ENCODE results near the gene TMTC2. TPM values are rescaled to one million over a fixed set of nuclear protein-coding genes. Genes with fewer than 3 reads are reported as not detected.

The TMTC2 gene
- total RNA-seq, 4 donors from 2014 or later, result 11.5 to 44.1 (median 16.0) TPM

GRCh38 chr12:82858534-82858917, 171.8 kb downstream of the TMTC2 start:
- no peaks in the 10 kb centered on the region for H3K4me1 ChIP-seq
- DNase-seq, result no peak
- no peak overlapping the region for H3K4me3 ChIP-seq
- no peaks in the 10 kb centered on the region for H3K36me3 ChIP-seq
- H3K9me3 ChIP-seq, result no peaks in the 10 kb centered on the region
- TF ChIP-seq, protein P1, sequence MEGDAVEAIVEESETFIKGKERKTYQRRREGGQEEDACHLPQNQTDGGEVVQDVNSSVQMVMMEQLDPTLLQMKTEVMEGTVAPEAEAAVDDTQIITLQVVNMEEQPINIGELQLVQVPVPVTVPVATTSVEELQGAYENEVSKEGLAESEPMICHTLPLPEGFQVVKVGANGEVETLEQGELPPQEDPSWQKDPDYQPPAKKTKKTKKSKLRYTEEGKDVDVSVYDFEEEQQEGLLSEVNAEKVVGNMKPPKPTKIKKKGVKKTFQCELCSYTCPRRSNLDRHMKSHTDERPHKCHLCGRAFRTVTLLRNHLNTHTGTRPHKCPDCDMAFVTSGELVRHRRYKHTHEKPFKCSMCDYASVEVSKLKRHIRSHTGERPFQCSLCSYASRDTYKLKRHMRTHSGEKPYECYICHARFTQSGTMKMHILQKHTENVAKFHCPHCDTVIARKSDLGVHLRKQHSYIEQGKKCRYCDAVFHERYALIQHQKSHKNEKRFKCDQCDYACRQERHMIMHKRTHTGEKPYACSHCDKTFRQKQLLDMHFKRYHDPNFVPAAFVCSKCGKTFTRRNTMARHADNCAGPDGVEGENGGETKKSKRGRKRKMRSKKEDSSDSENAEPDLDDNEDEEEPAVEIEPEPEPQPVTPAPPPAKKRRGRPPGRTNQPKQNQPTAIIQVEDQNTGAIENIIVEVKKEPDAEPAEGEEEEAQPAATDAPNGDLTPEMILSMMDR (IDR thresholded peaks at IDR 0.05), result no peak
- TF ChIP-seq POLR2A (IDR thresholded peaks at IDR 0.05), result no peak
- intact Hi-C loops (cut with DNase I; ENCODE audit: low total_unique reads), result no loop called here
- no peaks in the 10 kb centered on the region for H3K27me3 ChIP-seq
- H3K27ac ChIP-seq, result no peak overlapping the region

- Histone ChIP-seq H3K27me3 (no peaks in the 10 kb centered on the region), H3K36me3 (no peaks in the 10 kb centered on the region), H3K4me1 (no peaks in the 10 kb centered on the region), H3K4me3 (no peak overlapping the region), H3K9me3 (no peaks in the 10 kb centered on the region), H3K27ac (no peak overlapping the region)
- TF ChIP-seq, protein P1 (IDR thresholded peaks at IDR 0.05), result no peak
- TF ChIP-seq POLR2A (IDR thresholded peaks at IDR 0.05), result no peak
- no peak for DNase-seq
- intact Hi-C loops (cut with DNase I; ENCODE audit: low total_unique reads), result no loop called here
These were observed 175.5 kb downstream of the TMTC2 start for GRCh38 chr12:82862069-82862841.

GRCh38 chr12:82862876-82863649, 176.4 kb downstream of the TMTC2 start:
- no peak for TF ChIP-seq POLR2A (IDR thresholded peaks at IDR 0.05)
- TF ChIP-seq, protein P1 (IDR thresholded peaks at IDR 0.05), result no peak
- intact Hi-C loops (cut with DNase I; ENCODE audit: low total_unique reads), result no loop called here
- Histone ChIP-seq H3K36me3 (no peaks in the 10 kb centered on the region), H3K27ac (no peak overlapping the region), H3K4me3 (no peak overlapping the region), H3K9me3 (no peaks in the 10 kb centered on the region), H3K4me1 (no peaks in the 10 kb centered on the region), H3K27me3 (no peaks in the 10 kb centered on the region)
- no peak for DNase-seq

- no peak for TF ChIP-seq POLR2A (IDR thresholded peaks at IDR 0.05)
- Histone ChIP-seq H3K36me3 (no peaks in the 10 kb centered on the region), H3K27ac (no peak overlapping the region), H3K4me1 (no peaks in the 10 kb centered on the region), H3K9me3 (no peaks in the 10 kb centered on the region), H3K27me3 (no peaks in the 10 kb centered on the region), H3K4me3 (no peak overlapping the region)
- intact Hi-C loops (cut with DNase I; ENCODE audit: low total_unique reads), result no loop called here
- DNase-seq, result no peak
These were observed 179.6 kb downstream of the TMTC2 start for GRCh38 chr12:82866227-82866775.

DNA sequence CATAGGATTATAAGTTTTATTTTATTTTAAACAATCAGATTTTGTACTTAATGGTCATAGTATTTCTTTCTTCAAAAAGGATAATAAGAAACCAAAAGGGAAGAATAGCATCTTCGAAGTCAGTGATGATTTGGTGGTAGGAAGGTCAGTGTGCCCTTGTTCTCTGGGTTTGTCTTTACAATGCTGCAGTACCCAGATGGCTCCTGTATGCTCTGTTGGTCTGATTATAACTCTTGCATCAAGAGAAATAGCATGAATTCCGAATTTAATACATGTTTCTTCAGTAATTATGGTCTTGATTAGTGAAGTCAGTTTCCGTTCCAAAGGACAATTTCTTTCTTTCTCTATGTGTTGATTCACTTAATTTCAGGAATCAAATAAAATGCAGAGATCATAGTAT, 180.2 kb downstream of the TMTC2 start:
- Histone ChIP-seq H3K4me3 (no peak overlapping the region), H3K27ac (no peak overlapping the region), H3K4me1 (no peaks in the 10 kb centered on the region), H3K36me3 (no peaks in the 10 kb centered on the region), H3K27me3 (no peaks in the 10 kb centered on the region), H3K9me3 (no peaks in the 10 kb centered on the region)
- DNase-seq, result no peak
- TF ChIP-seq, protein P1 (IDR thresholded peaks at IDR 0.05), result no peak
- no peak for TF ChIP-seq POLR2A (IDR thresholded peaks at IDR 0.05)
- intact Hi-C loops (cut with DNase I; ENCODE audit: low total_unique reads), result no loop called here
